ENCODE data around the gene ALDOB.

Gene ALDOB

GRCh38 chr9:101478444-101478843 is 42.9 kb upstream of the ALDOB start:
- Mint-ChIP-seq H3K9me3 (no peaks in the 10 kb centered on the region), H3K27me3 (ENCODE audit: low read depth) (no peaks in the 10 kb centered on the region), H3K4me3 (no peak overlapping the region), H3K4me1 (peaks cover 5% of the 10 kb centered on the region), H3K36me3 (ENCODE audit: low read depth) (peaks cover 38% of the 10 kb centered on the region), H3K27ac (no peak overlapping the region)
- TF ChIP-seq CTCF (IDR thresholded peaks at IDR 0.05; ENCODE audit: unreplicated experiment in 3 of 3), result no peak

GRCh38 chr9:101477736-101478135 is 42.2 kb upstream of the ALDOB start:
- Mint-ChIP-seq H3K4me1 (peaks cover 4% of the 10 kb centered on the region), H3K9me3 (no peaks in the 10 kb centered on the region), H3K36me3 (ENCODE audit: low read depth) (peaks cover 42% of the 10 kb centered on the region), H3K27me3 (ENCODE audit: low read depth) (no peaks in the 10 kb centered on the region), H3K4me3 (no peak overlapping the region), H3K27ac (peak overlapping the region in 1 of 3 experiments; percentile 10)
- TF ChIP-seq CTCF (IDR thresholded peaks at IDR 0.05; ENCODE audit: unreplicated experiment in 3 of 3), result no peak

- Mint-ChIP-seq H3K4me3 (no peak overlapping the region), H3K9me3 (no peaks in the 10 kb centered on the region), H3K4me1 (no peaks in the 10 kb centered on the region), H3K27me3 (ENCODE audit: low read depth) (no peaks in the 10 kb centered on the region), H3K27ac (peak overlapping the region in 1 of 3 experiments; percentile 10), H3K36me3 (ENCODE audit: low read depth) (peaks cover 42% of the 10 kb centered on the region)
- TF ChIP-seq CTCF (IDR thresholded peaks at IDR 0.05; ENCODE audit: unreplicated experiment in 3 of 3), result no peak
These were observed 41.6 kb upstream of the ALDOB start for GRCh38 chr9:101477214-101477613.

GRCh38 chr9:101476576-101477208 is 41.1 kb upstream of the ALDOB start:
- peaks cover 42% of the 10 kb centered on the region for H3K36me3 Mint-ChIP-seq (ENCODE audit: low read depth)
- TF ChIP-seq CTCF (IDR thresholded peaks at IDR 0.05; ENCODE audit: unreplicated experiment in 3 of 3), result no peak
- H3K4me3 Mint-ChIP-seq, result no peak overlapping the region

GRCh38 chr9:101472891-101473290 is 37.3 kb upstream of the ALDOB start:
- no peaks in the 10 kb centered on the region for H3K27me3 Mint-ChIP-seq (ENCODE audit: low read depth)
- no peaks in the 10 kb centered on the region for H3K9me3 Mint-ChIP-seq
- H3K27ac Mint-ChIP-seq, result no peak overlapping the region
- H3K4me3 Mint-ChIP-seq, result no peak overlapping the region
- no peaks in the 10 kb centered on the region for H3K4me1 Mint-ChIP-seq
- H3K36me3 Mint-ChIP-seq (ENCODE audit: low read depth), result peaks cover 42% of the 10 kb centered on the region
- TF ChIP-seq CTCF (IDR thresholded peaks at IDR 0.05; ENCODE audit: unreplicated experiment in 3 of 3), result no peak

More at GRCh38 chr9:101476576-101477208, 41.1 kb upstream of the ALDOB start:
- no peaks in the 10 kb centered on the region for H3K9me3 Mint-ChIP-seq
- H3K27ac Mint-ChIP-seq, result peak overlapping the region in 1 of 3 experiments; percentile 10
- H3K4me1 Mint-ChIP-seq, result no peaks in the 10 kb centered on the region
- no peaks in the 10 kb centered on the region for H3K27me3 Mint-ChIP-seq (ENCODE audit: low read depth)

- H3K4me3 Mint-ChIP-seq, result no peak overlapping the region
- peaks cover 6% of the 10 kb centered on the region for H3K4me1 Mint-ChIP-seq
- no peaks in the 10 kb centered on the region for H3K9me3 Mint-ChIP-seq
- H3K36me3 Mint-ChIP-seq (ENCODE audit: low read depth), result peaks cover 29% of the 10 kb centered on the region
- no peak for TF ChIP-seq CTCF (IDR thresholded peaks at IDR 0.05; ENCODE audit: unreplicated experiment in 3 of 3)
- H3K27ac Mint-ChIP-seq, result no peak overlapping the region
- no peaks in the 10 kb centered on the region for H3K27me3 Mint-ChIP-seq (ENCODE audit: low read depth)
These were observed 35.4 kb upstream of the ALDOB start for GRCh38 chr9:101470929-101471328.
